ENCODE measurements around the gene MBD1. TPM values are rescaled to one million over a fixed set of nuclear protein-coding genes. Genes with fewer than 3 reads are reported as not detected.

The MBD1 gene
- total and polyA plus RNA-seq, 8 donors = 27.2 to 46.9 (median 33.9) TPM

DNA sequence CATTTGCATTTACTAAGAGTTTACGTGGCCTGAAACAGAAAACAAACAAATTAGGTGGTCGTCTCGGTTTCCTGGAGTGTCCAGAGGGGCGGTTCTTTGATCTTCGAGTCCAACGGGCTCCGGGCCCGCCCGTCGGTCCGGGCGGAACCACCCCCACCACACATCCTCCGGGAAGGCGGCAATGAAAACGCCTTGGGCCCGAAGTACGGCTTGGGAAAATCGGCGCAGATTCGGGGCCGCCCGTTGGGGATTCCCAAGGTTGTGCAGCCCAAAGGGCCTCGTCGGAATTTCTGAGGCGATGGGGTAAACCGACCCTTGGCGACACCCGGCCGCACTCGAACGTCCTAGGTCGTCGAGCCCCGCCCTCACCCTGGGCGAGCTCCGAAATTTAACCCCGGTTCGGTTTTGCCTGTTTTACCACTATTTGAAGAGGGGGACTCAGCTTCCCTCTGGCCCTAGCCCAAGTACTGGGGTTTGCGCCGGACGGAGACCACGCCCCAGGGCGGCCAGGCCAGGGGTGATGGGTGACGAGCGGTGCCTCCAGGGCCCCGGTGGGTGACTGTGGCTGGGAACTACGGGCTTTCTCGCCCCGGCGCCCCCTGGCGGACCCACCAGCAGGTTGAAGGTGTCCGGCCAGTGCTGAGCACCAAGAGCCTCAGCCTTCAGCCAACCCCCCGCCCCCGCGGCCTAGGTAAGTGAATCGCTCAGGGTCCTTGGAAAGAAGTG lies 13.1 kb downstream of the MBD1 start:
- TF ChIP-seq, protein P1, sequence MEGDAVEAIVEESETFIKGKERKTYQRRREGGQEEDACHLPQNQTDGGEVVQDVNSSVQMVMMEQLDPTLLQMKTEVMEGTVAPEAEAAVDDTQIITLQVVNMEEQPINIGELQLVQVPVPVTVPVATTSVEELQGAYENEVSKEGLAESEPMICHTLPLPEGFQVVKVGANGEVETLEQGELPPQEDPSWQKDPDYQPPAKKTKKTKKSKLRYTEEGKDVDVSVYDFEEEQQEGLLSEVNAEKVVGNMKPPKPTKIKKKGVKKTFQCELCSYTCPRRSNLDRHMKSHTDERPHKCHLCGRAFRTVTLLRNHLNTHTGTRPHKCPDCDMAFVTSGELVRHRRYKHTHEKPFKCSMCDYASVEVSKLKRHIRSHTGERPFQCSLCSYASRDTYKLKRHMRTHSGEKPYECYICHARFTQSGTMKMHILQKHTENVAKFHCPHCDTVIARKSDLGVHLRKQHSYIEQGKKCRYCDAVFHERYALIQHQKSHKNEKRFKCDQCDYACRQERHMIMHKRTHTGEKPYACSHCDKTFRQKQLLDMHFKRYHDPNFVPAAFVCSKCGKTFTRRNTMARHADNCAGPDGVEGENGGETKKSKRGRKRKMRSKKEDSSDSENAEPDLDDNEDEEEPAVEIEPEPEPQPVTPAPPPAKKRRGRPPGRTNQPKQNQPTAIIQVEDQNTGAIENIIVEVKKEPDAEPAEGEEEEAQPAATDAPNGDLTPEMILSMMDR (IDR thresholded peaks at IDR 0.05) = peak; percentile 35 to 56 (median 49)
- H3K4me1 ChIP-seq = peaks cover 0 to 4% (median 0%) of the 10 kb centered on the region in 3 donors
- DNase-seq (peak; percentile 60 to 88 (median 78)), FAIRE-seq (no peak), ATAC-seq (peak; percentile 43 to 83 (median 75))
- H3K27me3 ChIP-seq = no peaks in the 10 kb centered on the region
- H3K27ac ChIP-seq = peak overlapping the region; percentile 22 to 80 (median 44)
- H3K4me3 ChIP-seq = peak overlapping the region; percentile 17 to 40 (median 28)
- H3K9me3 ChIP-seq = no peaks in the 10 kb centered on the region
- intact Hi-C loops (cut with DNase I) = no loop called here
- peaks cover under 1 to 20% (median 12%) of the 10 kb centered on the region in 3 donors for H3K36me3 ChIP-seq
- 27 to 40% methylated on average over 54 to 56 of the region's 56 CpGs for WGBS, 2 donors

GRCh38 chr18:50266248-50266704 lies 15.0 kb downstream of the MBD1 start, which contains the start of gene CFAP53:
Gene CFAP53 (minus strand): TSS chr18:50266495. CDS start chr18:50266404, 91 bp downstream.
- Histone ChIP-seq H3K9me3 (no peaks in the 10 kb centered on the region), H3K36me3 (peaks cover 0 to 8% (median 0%) of the 10 kb centered on the region in 3 donors), H3K27me3 (no peaks in the 10 kb centered on the region), H3K27ac (peak within 1 kb of the TSS in 1 of 4 donors; percentile 29), H3K4me3 (peak within 1 kb of the TSS; percentile 42 to 66 (median 60)), H3K4me1 (peaks cover 0 to 4% (median 0%) of the 10 kb centered on the region in 3 donors)
- intact Hi-C loops (cut with DNase I) = no loop called here
- TF ChIP-seq, protein P1 (IDR thresholded peaks at IDR 0.05) = no peak
- DNase-seq (peak; percentile 87 to 95 (median 90)), FAIRE-seq (no peak), ATAC-seq (peak; percentile 97 to 99 (median 98))
- WGBS, 2 donors = 1% methylated on average over 36 to 37 of the region's 37 CpGs

- TF ChIP-seq, protein P1 (IDR thresholded peaks at IDR 0.05) = no peak
- DNase-seq (no peak), ATAC-seq (no peak), FAIRE-seq (no peak)
- no peaks in the 10 kb centered on the region for H3K9me3 ChIP-seq
- H3K27me3 ChIP-seq = no peaks in the 10 kb centered on the region
- H3K27ac ChIP-seq = no peak overlapping the region
- intact Hi-C loops (cut with DNase I) = no loop called here
- peaks cover 0 to 4% (median 0%) of the 10 kb centered on the region in 3 donors for H3K4me1 ChIP-seq
- H3K36me3 ChIP-seq = no peaks in the 10 kb centered on the region
- H3K4me3 ChIP-seq = no peak overlapping the region
These were observed 18.3 kb downstream of the MBD1 start for GRCh38 chr18:50262977-50263376.

DNA sequence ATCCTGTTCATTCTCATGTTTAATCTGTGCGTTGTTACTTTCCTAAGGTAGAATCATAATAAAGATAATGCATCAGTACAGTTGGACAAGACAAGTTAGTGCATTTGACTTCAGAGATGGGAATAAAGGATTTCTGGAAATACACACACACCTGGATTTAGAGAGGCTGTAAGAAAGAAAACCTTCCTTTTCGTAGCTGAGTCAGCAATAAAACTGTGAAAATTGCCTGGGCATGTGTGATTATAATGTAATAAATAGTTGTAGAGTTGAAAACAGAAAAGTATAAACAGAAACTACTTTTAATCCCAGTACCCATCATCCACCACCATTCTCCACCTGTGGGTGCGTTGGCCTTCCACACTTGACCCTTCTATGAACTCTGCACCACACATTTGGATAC lies 30.4 kb downstream of the MBD1 start:
- no peak for FAIRE-seq
- 79 to 85% methylated on average over 3 of the region's 3 CpGs for WGBS, 2 donors
- intact Hi-C loops (cut with DNase I) = no loop called here

More for the DNA sequence above, 30.4 kb downstream of the MBD1 start:
- DNase-seq = no peak
- H3K4me3 ChIP-seq = no peak overlapping the region
- no peak overlapping the region for H3K27ac ChIP-seq
- no peaks in the 10 kb centered on the region for H3K27me3 ChIP-seq
- no peaks in the 10 kb centered on the region for H3K36me3 ChIP-seq
- TF ChIP-seq, protein P1 (IDR thresholded peaks at IDR 0.05) = no peak
- H3K9me3 ChIP-seq = no peaks in the 10 kb centered on the region
- ATAC-seq = no peak
- H3K4me1 ChIP-seq = no peaks in the 10 kb centered on the region
